Hepatocyte (in vitro differentiated cells): ENCODE results near the gene UCK2.

Experiments used
- EZH2phosphoT487 ChIP-seq: fragments of 200-600 bp; sonication (generic); IDR thresholded peaks from one replicate; pipeline ENCODE4 v1.6.1; 2018; ENCODE audit warnings: antibody characterized with exemption, mild to moderate bottlenecking, low read depth, moderate library complexity; ENCODE audit not compliant: unreplicated experiment, severe bottlenecking
- TF ChIP-seq, protein P1 (sequence below): fragments of 200-600 bp; sonication (generic); IDR thresholded peaks from 2 replicates; pipeline ENCODE4 v1.5.1; 2016; ENCODE audit warnings: antibody characterized with exemption, mild to moderate bottlenecking; ENCODE audit not compliant: poor library complexity

GRCh38 chr1:165882168-165882837, 54.9 kb downstream of the UCK2 start:
- TF ChIP-seq, protein P1, sequence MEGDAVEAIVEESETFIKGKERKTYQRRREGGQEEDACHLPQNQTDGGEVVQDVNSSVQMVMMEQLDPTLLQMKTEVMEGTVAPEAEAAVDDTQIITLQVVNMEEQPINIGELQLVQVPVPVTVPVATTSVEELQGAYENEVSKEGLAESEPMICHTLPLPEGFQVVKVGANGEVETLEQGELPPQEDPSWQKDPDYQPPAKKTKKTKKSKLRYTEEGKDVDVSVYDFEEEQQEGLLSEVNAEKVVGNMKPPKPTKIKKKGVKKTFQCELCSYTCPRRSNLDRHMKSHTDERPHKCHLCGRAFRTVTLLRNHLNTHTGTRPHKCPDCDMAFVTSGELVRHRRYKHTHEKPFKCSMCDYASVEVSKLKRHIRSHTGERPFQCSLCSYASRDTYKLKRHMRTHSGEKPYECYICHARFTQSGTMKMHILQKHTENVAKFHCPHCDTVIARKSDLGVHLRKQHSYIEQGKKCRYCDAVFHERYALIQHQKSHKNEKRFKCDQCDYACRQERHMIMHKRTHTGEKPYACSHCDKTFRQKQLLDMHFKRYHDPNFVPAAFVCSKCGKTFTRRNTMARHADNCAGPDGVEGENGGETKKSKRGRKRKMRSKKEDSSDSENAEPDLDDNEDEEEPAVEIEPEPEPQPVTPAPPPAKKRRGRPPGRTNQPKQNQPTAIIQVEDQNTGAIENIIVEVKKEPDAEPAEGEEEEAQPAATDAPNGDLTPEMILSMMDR, result no peak
- TF ChIP-seq EZH2phosphoT487, result no peak
